ENCODE measurements around the gene USPL1.

USPL1 gene

GRCh38 chr13:30697177-30697953, 79.6 kb downstream of the USPL1 start:
- no peaks in the 10 kb centered on the region for H3K27me3 ChIP-seq (replicated peaks in 2 of 5; ENCODE audit: control insufficient read depth in 4 of 5, insufficient read depth in 5 of 5, low read length in 4 of 5)
- no peak overlapping the region for H3K4me3 ChIP-seq (ENCODE audit: control insufficient read depth in 1 of 7, extremely low read depth in 1 of 7, insufficient read depth in 4 of 7, low read depth in 2 of 7, low read length in 6 of 7)
- 81% methylated on average over 8 of the region's 8 CpGs for WGBS (ENCODE audit: insufficient coverage)
- no peaks in the 10 kb centered on the region for H3K9me3 ChIP-seq (ENCODE audit: control extremely low read depth in 1 of 5, control insufficient read depth in 4 of 5, insufficient read depth in 2 of 5, low read depth in 1 of 5, low read length in 4 of 5)
- CTCF ChIA-PET: interaction anchor here (1.2 to 1.9 kb wide), 2 partner anchors 10 to 105 kb away, joined by 4 to 6 read pairs; no protein-coding TSS in a partner anchor
- H3K27ac ChIP-seq (ENCODE audit: insufficient read depth in 1 of 2, low read depth in 1 of 2, low read length in 2 of 2, poor library complexity in 1 of 2, severe bottlenecking in 2 of 2): no peak overlapping the region
- no peaks in the 10 kb centered on the region for H3K36me3 ChIP-seq (ENCODE audit: control insufficient read depth in 4 of 4, insufficient read depth in 4 of 4, low read length in 3 of 4)
- H3K4me1 ChIP-seq (ENCODE audit: control extremely low read depth in 1 of 4, control insufficient read depth in 4 of 4, insufficient read depth in 4 of 4, low read length in 3 of 4): peaks cover 0 to 34% (median 14%) of the 10 kb centered on the region in 4 experiments
- DNase-seq: no peak
- POLR2A ChIA-PET: no interaction called here

- ChIA-PET POLR2A (no interaction called here), CTCF (interaction anchor here (1.9 kb wide), 1 partner anchor 105 kb away, joined by 6 read pairs; no protein-coding TSS in a partner anchor)
Measured at GRCh38 chr13:30697996-30698401, 80.3 kb downstream of the USPL1 start.

GRCh38 chr13:30698488-30699005, 80.8 kb downstream of the USPL1 start:
- POLR2A ChIA-PET: no interaction called here
- no peak for DNase-seq
- WGBS (ENCODE audit: insufficient coverage): 77% methylated on average over 10 of the region's 15 CpGs
- CTCF ChIA-PET: interaction anchor here (1.4 to 1.5 kb wide), 2 partner anchors 23 to 107 kb away, joined by 3 to 5 read pairs; no protein-coding TSS in a partner anchor
- Histone ChIP-seq H3K9me3 (ENCODE audit: control extremely low read depth in 1 of 5, control insufficient read depth in 4 of 5, insufficient read depth in 2 of 5, low read depth in 1 of 5, low read length in 4 of 5) (no peaks in the 10 kb centered on the region), H3K27ac (ENCODE audit: insufficient read depth in 1 of 2, low read depth in 1 of 2, low read length in 2 of 2, poor library complexity in 1 of 2, severe bottlenecking in 2 of 2) (no peak overlapping the region), H3K4me1 (ENCODE audit: control extremely low read depth in 1 of 4, control insufficient read depth in 4 of 4, insufficient read depth in 4 of 4, low read length in 3 of 4) (peaks cover 0 to 34% (median 14%) of the 10 kb centered on the region in 4 experiments), H3K36me3 (ENCODE audit: control insufficient read depth in 4 of 4, insufficient read depth in 4 of 4, low read length in 3 of 4) (no peaks in the 10 kb centered on the region), H3K27me3 (replicated peaks in 2 of 5; ENCODE audit: control insufficient read depth in 4 of 5, insufficient read depth in 5 of 5, low read length in 4 of 5) (no peaks in the 10 kb centered on the region), H3K4me3 (ENCODE audit: control insufficient read depth in 1 of 7, extremely low read depth in 1 of 7, insufficient read depth in 4 of 7, low read depth in 2 of 7, low read length in 6 of 7) (no peak overlapping the region)

More at GRCh38 chr13:30697996-30698401, 80.3 kb downstream of the USPL1 start:
- Histone ChIP-seq H3K36me3 (ENCODE audit: control insufficient read depth in 4 of 4, insufficient read depth in 4 of 4, low read length in 3 of 4) (no peaks in the 10 kb centered on the region), H3K9me3 (ENCODE audit: control extremely low read depth in 1 of 5, control insufficient read depth in 4 of 5, insufficient read depth in 2 of 5, low read depth in 1 of 5, low read length in 4 of 5) (no peaks in the 10 kb centered on the region), H3K27ac (ENCODE audit: insufficient read depth in 1 of 2, low read depth in 1 of 2, low read length in 2 of 2, poor library complexity in 1 of 2, severe bottlenecking in 2 of 2) (no peak overlapping the region), H3K4me3 (ENCODE audit: control insufficient read depth in 1 of 7, extremely low read depth in 1 of 7, insufficient read depth in 4 of 7, low read depth in 2 of 7, low read length in 6 of 7) (no peak overlapping the region), H3K27me3 (replicated peaks in 2 of 5; ENCODE audit: control insufficient read depth in 4 of 5, insufficient read depth in 5 of 5, low read length in 4 of 5) (no peaks in the 10 kb centered on the region), H3K4me1 (ENCODE audit: control extremely low read depth in 1 of 4, control insufficient read depth in 4 of 4, insufficient read depth in 4 of 4, low read length in 3 of 4) (peaks cover 0 to 34% (median 14%) of the 10 kb centered on the region in 4 experiments)
- 85% methylated on average over 3 of the region's 7 CpGs for WGBS (ENCODE audit: insufficient coverage)
- DNase-seq: no peak

- no peaks in the 10 kb centered on the region for H3K27me3 ChIP-seq (replicated peaks in 2 of 5; ENCODE audit: control insufficient read depth in 4 of 5, insufficient read depth in 5 of 5, low read length in 4 of 5)
- H3K9me3 ChIP-seq (ENCODE audit: control extremely low read depth in 1 of 5, control insufficient read depth in 4 of 5, insufficient read depth in 2 of 5, low read depth in 1 of 5, low read length in 4 of 5): no peaks in the 10 kb centered on the region
- POLR2A ChIA-PET: no interaction called here
- H3K36me3 ChIP-seq (ENCODE audit: control insufficient read depth in 4 of 4, insufficient read depth in 4 of 4, low read length in 3 of 4): no peaks in the 10 kb centered on the region
- peaks cover 0 to 28% (median 11%) of the 10 kb centered on the region in 4 experiments for H3K4me1 ChIP-seq (ENCODE audit: control extremely low read depth in 1 of 4, control insufficient read depth in 4 of 4, insufficient read depth in 4 of 4, low read length in 3 of 4)
- no peak overlapping the region for H3K4me3 ChIP-seq (ENCODE audit: control insufficient read depth in 1 of 7, extremely low read depth in 1 of 7, insufficient read depth in 4 of 7, low read depth in 2 of 7, low read length in 6 of 7)
- 32% methylated on average over 4 of the region's 5 CpGs for WGBS (ENCODE audit: insufficient coverage)
- CTCF ChIA-PET: interaction anchor here (0.8 kb wide), 1 partner anchor 19 kb away, joined by 3 read pairs; no protein-coding TSS in a partner anchor
- no peak for DNase-seq
- H3K27ac ChIP-seq (ENCODE audit: insufficient read depth in 1 of 2, low read depth in 1 of 2, low read length in 2 of 2, poor library complexity in 1 of 2, severe bottlenecking in 2 of 2): no peak overlapping the region
Measured at GRCh38 chr13:30700364-30700763, 82.6 kb downstream of the USPL1 start.

GRCh38 chr13:30702006-30702405, 84.3 kb downstream of the USPL1 start:
- WGBS (ENCODE audit: insufficient coverage): 100% methylated on average over 1 of the region's 4 CpGs
- no peak for DNase-seq

GRCh38 chr13:30704596-30704995, 86.9 kb downstream of the USPL1 start:
- Histone ChIP-seq H3K4me3 (ENCODE audit: control insufficient read depth in 1 of 7, extremely low read depth in 1 of 7, insufficient read depth in 4 of 7, low read depth in 2 of 7, low read length in 6 of 7) (no peak overlapping the region), H3K36me3 (ENCODE audit: control insufficient read depth in 4 of 4, insufficient read depth in 4 of 4, low read length in 3 of 4) (no peaks in the 10 kb centered on the region), H3K27ac (ENCODE audit: insufficient read depth in 1 of 2, low read depth in 1 of 2, low read length in 2 of 2, poor library complexity in 1 of 2, severe bottlenecking in 2 of 2) (no peak overlapping the region), H3K27me3 (replicated peaks in 2 of 5; ENCODE audit: control insufficient read depth in 4 of 5, insufficient read depth in 5 of 5, low read length in 4 of 5) (no peaks in the 10 kb centered on the region), H3K9me3 (ENCODE audit: control extremely low read depth in 1 of 5, control insufficient read depth in 4 of 5, insufficient read depth in 2 of 5, low read depth in 1 of 5, low read length in 4 of 5) (no peaks in the 10 kb centered on the region), H3K4me1 (ENCODE audit: control extremely low read depth in 1 of 4, control insufficient read depth in 4 of 4, insufficient read depth in 4 of 4, low read length in 3 of 4) (no peaks in the 10 kb centered on the region)
- DNase-seq: no peak
- 89% methylated on average over 6 of the region's 6 CpGs for WGBS (ENCODE audit: insufficient coverage)
- ChIA-PET CTCF (interaction anchor here (0.6 to 1.4 kb wide), 2 partner anchors 10 to 20 kb away, joined by 3 read pairs; no protein-coding TSS in a partner anchor), POLR2A (interaction anchor here (0.6 kb wide), 1 partner anchor 30 kb away, joined by 3 read pairs; no protein-coding TSS in a partner anchor)

More at GRCh38 chr13:30702006-30702405, 84.3 kb downstream of the USPL1 start:
- Histone ChIP-seq H3K36me3 (ENCODE audit: control insufficient read depth in 4 of 4, insufficient read depth in 4 of 4, low read length in 3 of 4) (no peaks in the 10 kb centered on the region), H3K27me3 (replicated peaks in 2 of 5; ENCODE audit: control insufficient read depth in 4 of 5, insufficient read depth in 5 of 5, low read length in 4 of 5) (no peaks in the 10 kb centered on the region), H3K4me3 (ENCODE audit: control insufficient read depth in 1 of 7, extremely low read depth in 1 of 7, insufficient read depth in 4 of 7, low read depth in 2 of 7, low read length in 6 of 7) (no peak overlapping the region), H3K4me1 (ENCODE audit: control extremely low read depth in 1 of 4, control insufficient read depth in 4 of 4, insufficient read depth in 4 of 4, low read length in 3 of 4) (peaks cover 0 to 12% (median 0%) of the 10 kb centered on the region in 4 experiments), H3K9me3 (ENCODE audit: control extremely low read depth in 1 of 5, control insufficient read depth in 4 of 5, insufficient read depth in 2 of 5, low read depth in 1 of 5, low read length in 4 of 5) (no peaks in the 10 kb centered on the region), H3K27ac (ENCODE audit: insufficient read depth in 1 of 2, low read depth in 1 of 2, low read length in 2 of 2, poor library complexity in 1 of 2, severe bottlenecking in 2 of 2) (no peak overlapping the region)
- ChIA-PET CTCF (no interaction called here), POLR2A (no interaction called here)

GRCh38 chr13:30705680-30706079, 88.0 kb downstream of the USPL1 start:
- POLR2A ChIA-PET: no interaction called here
- no peaks in the 10 kb centered on the region for H3K4me1 ChIP-seq (ENCODE audit: control extremely low read depth in 1 of 4, control insufficient read depth in 4 of 4, insufficient read depth in 4 of 4, low read length in 3 of 4)
- no peaks in the 10 kb centered on the region for H3K27me3 ChIP-seq (replicated peaks in 2 of 5; ENCODE audit: control insufficient read depth in 4 of 5, insufficient read depth in 5 of 5, low read length in 4 of 5)
- no peak overlapping the region for H3K4me3 ChIP-seq (ENCODE audit: control insufficient read depth in 1 of 7, extremely low read depth in 1 of 7, insufficient read depth in 4 of 7, low read depth in 2 of 7, low read length in 6 of 7)
- no peak overlapping the region for H3K27ac ChIP-seq (ENCODE audit: insufficient read depth in 1 of 2, low read depth in 1 of 2, low read length in 2 of 2, poor library complexity in 1 of 2, severe bottlenecking in 2 of 2)
- H3K36me3 ChIP-seq (ENCODE audit: control insufficient read depth in 4 of 4, insufficient read depth in 4 of 4, low read length in 3 of 4): no peaks in the 10 kb centered on the region
- WGBS (ENCODE audit: insufficient coverage): 93% methylated on average over 4 of the region's 4 CpGs
- CTCF ChIA-PET: interaction anchor here (0.8 to 1.6 kb wide), 3 partner anchors 10 to 160 kb away, joined by 3 to 4 read pairs (median 3); no protein-coding TSS in a partner anchor
- no peak for DNase-seq
- no peaks in the 10 kb centered on the region for H3K9me3 ChIP-seq (ENCODE audit: control extremely low read depth in 1 of 5, control insufficient read depth in 4 of 5, insufficient read depth in 2 of 5, low read depth in 1 of 5, low read length in 4 of 5)
